WTC11 (cell line): ENCODE measurements around the gene SAP25. TPM values are rescaled to one million over a fixed set of nuclear protein-coding genes. Genes with fewer than 3 reads are reported as not detected.

Source experiments
- ATAC-seq: fragments of 200-7000 bp; cut with Tn5 transposase; 2 replicates; pipeline ENCODE4 v1.10.0; 2021; ENCODE audit warnings: mild to moderate bottlenecking, moderate library complexity
- CTCF ChIA-PET: fragments of 300-600 bp; sonication (Branson Sonifier 250); formaldehyde crosslinking; loops from one replicate; lab custom pipeline; 2021; ENCODE audit warnings: antibody characterized with exemption; lab: Charles Lee
- POLR2A ChIA-PET: fragments of 350-600 bp; sonication (Branson Sonifier 250); formaldehyde crosslinking; loops from one replicate; lab custom pipeline; 2021; ENCODE audit warnings: antibody characterized with exemption; lab: Charles Lee
- DNase-seq: peaks from one replicate; pipeline ENCODE4 v3.0.0; 2021; ENCODE audit warnings: low spot score
- H3K27ac Mint-ChIP-seq: 2 replicates; pipeline ENCODE4 v1.8.0; 2021; ENCODE audit warnings: mixed read lengths
- H3K27me3 Mint-ChIP-seq: 2 replicates; pipeline ENCODE4 v1.8.0; 2021; ENCODE audit warnings: low read depth, mild to moderate bottlenecking, moderate library complexity, mixed read lengths
- H3K36me3 Mint-ChIP-seq: 2 replicates; pipeline ENCODE4 v1.8.0; 2021; ENCODE audit warnings: mixed read lengths
- H3K4me1 Mint-ChIP-seq: 2 replicates; pipeline ENCODE4 v1.8.0; 2022; ENCODE audit warnings: mixed read lengths
- H3K4me3 Mint-ChIP-seq: 2 replicates; pipeline ENCODE4 v1.8.0; 2021; ENCODE audit warnings: mild to moderate bottlenecking, moderate library complexity, mixed read lengths
- H3K9me3 Mint-ChIP-seq: 2 replicates; pipeline ENCODE4 v1.8.0; 2021; ENCODE audit warnings: mixed read lengths
- ARID4B ChIP-seq: sonication (generic); formaldehyde crosslinking; IDR thresholded peaks from 2 replicates; pipeline ENCODE4 v1.8.0; 2023; ENCODE audit warnings: missing genetic modification reagents, mild to moderate bottlenecking, borderline replicate concordance
- ATF1 ChIP-seq: sonication (generic); formaldehyde crosslinking; IDR thresholded peaks from 2 replicates; pipeline ENCODE4 v1.8.1; 2023; ENCODE audit warnings: mild to moderate bottlenecking, moderate library complexity, missing genetic modification reagents
- CDX4 ChIP-seq: fragments of 250-450 bp; sonication (Bioruptor Pico); IDR thresholded peaks from 2 replicates; pipeline ENCODE4 v1.9.0; 2021; ENCODE audit warnings: moderate library complexity, mild to moderate bottlenecking, inconsistent platforms, borderline replicate concordance
- E2F1 ChIP-seq: sonication (generic); formaldehyde crosslinking; IDR thresholded peaks from 2 replicates; pipeline ENCODE4 v1.8.0; 2022; ENCODE audit warnings: mild to moderate bottlenecking, missing genetic modification reagents
- E2F4 ChIP-seq: sonication (generic); formaldehyde crosslinking; IDR thresholded peaks from 2 replicates; pipeline ENCODE4 v1.8.1; 2022; ENCODE audit warnings: low read depth, mild to moderate bottlenecking, moderate library complexity, missing genetic modification reagents, borderline replicate concordance
- E2F5 ChIP-seq: sonication (generic); formaldehyde crosslinking; IDR thresholded peaks from 2 replicates; pipeline ENCODE4 v1.8.1; 2022; ENCODE audit warnings: mild to moderate bottlenecking, moderate library complexity, missing genetic modification reagents
- ETV6 ChIP-seq: sonication (generic); formaldehyde crosslinking; IDR thresholded peaks from 2 replicates; pipeline ENCODE4 v1.8.1; 2022; ENCODE audit warnings: mild to moderate bottlenecking, missing genetic modification reagents
- FOXP4 ChIP-seq: sonication (generic); formaldehyde crosslinking; IDR thresholded peaks from 2 replicates; pipeline ENCODE4 v1.8.0; 2022; ENCODE audit warnings: mild to moderate bottlenecking, missing genetic modification reagents
- GTF2I ChIP-seq: fragments of 250-450 bp; sonication (Bioruptor Pico); conservative IDR thresholded peaks from 2 replicates; pipeline ENCODE4 v1.4.0; 2021; ENCODE audit warnings: mild to moderate bottlenecking
- HMGA2 ChIP-seq: fragments of 250-450 bp; sonication (Bioruptor Pico); IDR thresholded peaks from 2 replicates; pipeline ENCODE4 v1.4.0; 2021; ENCODE audit warnings: mild to moderate bottlenecking, moderate library complexity
- KAT7 ChIP-seq: sonication (generic); formaldehyde crosslinking; IDR thresholded peaks from 2 replicates; pipeline ENCODE4 v1.8.1; 2023; ENCODE audit warnings: missing genetic modification reagents, mild to moderate bottlenecking, borderline replicate concordance
- MXD4 ChIP-seq: fragments of 250-450 bp; sonication (Bioruptor Pico); IDR thresholded peaks from 2 replicates; pipeline ENCODE4 v1.8.0; 2021; ENCODE audit warnings: mild to moderate bottlenecking, moderate library complexity, borderline replicate concordance
- NFATC4 ChIP-seq: fragments of 250-450 bp; sonication (Bioruptor Pico); IDR thresholded peaks from 2 replicates; pipeline ENCODE4 v1.9.0; 2021; ENCODE audit warnings: mild to moderate bottlenecking
- NR2C2 ChIP-seq: sonication (generic); formaldehyde crosslinking; IDR thresholded peaks from 2 replicates; pipeline ENCODE4 v1.8.0; 2022; ENCODE audit warnings: mild to moderate bottlenecking, missing genetic modification reagents
- OVOL2 ChIP-seq: fragments of 250-450 bp; sonication (Bioruptor Pico); IDR thresholded peaks from 2 replicates; pipeline ENCODE4 v1.9.0; 2021; ENCODE audit warnings: mild to moderate bottlenecking, borderline replicate concordance
- SMAD4 ChIP-seq: sonication (generic); formaldehyde crosslinking; IDR thresholded peaks from 2 replicates; pipeline ENCODE4 v1.8.0; 2022; ENCODE audit warnings: mild to moderate bottlenecking, missing genetic modification reagents
- USF1 ChIP-seq: sonication (generic); formaldehyde crosslinking; IDR thresholded peaks from 2 replicates; pipeline ENCODE4 v1.8.0; 2022; ENCODE audit warnings: mild to moderate bottlenecking, missing genetic modification reagents
- ZMAT4 ChIP-seq: fragments of 250-450 bp; sonication (Bioruptor Pico); IDR thresholded peaks from 2 replicates; pipeline ENCODE4 v1.9.0; 2021; ENCODE audit warnings: mild to moderate bottlenecking
- ZNF232 ChIP-seq: sonication (generic); formaldehyde crosslinking; IDR thresholded peaks from 2 replicates; pipeline ENCODE4 v1.8.0; 2022; ENCODE audit warnings: mild to moderate bottlenecking, missing genetic modification reagents
- ZNF263 ChIP-seq: sonication (generic); formaldehyde crosslinking; IDR thresholded peaks from 2 replicates; pipeline ENCODE4 v1.8.1; 2022; ENCODE audit warnings: low read depth, mild to moderate bottlenecking, moderate library complexity, missing genetic modification reagents
- total RNA-seq: library from RNA; stranded (reverse); gene quantifications from 3 replicates; pipeline ENCODE4 v1.2.3, GENCODE V29; 2021

Gene SAP25
- total RNA-seq, 1 experiment from 2014 or later, result 9.3 TPM

- ChIA-PET POLR2A (interaction anchor here (0.6 to 1.8 kb wide), 4 partner anchors 12 to 94 kb away, joined by 3 to 5 read pairs (median 4); partner anchors contain the start of genes MOSPD3 and PCOLCE), CTCF (interaction anchor here (0.6 to 2.5 kb wide), 11 partner anchors 12 to 125 kb away, joined by 3 to 10 read pairs (median 7); partner anchors contain the start of genes MOSPD3, PCOLCE and POP7)
- H3K4me1 Mint-ChIP-seq, result peaks cover 23% of the 10 kb centered on the region
- no peaks in the 10 kb centered on the region for H3K9me3 Mint-ChIP-seq
- H3K27me3 Mint-ChIP-seq, result peaks cover 60% of the 10 kb centered on the region
- no peak for ATAC-seq
- peak overlapping the region; percentile 59 for H3K4me3 Mint-ChIP-seq
- H3K36me3 Mint-ChIP-seq, result no peaks in the 10 kb centered on the region
- no peak overlapping the region; the same call in 1 of the 2 replicates for H3K27ac Mint-ChIP-seq
- no peak for DNase-seq
- TF ChIP-seq SMAD4 (CRISPR knock-in tag) (no peak), ARID4B (CRISPR knock-in tag) (no peak), NFATC4 (CRISPR knock-in tag) (no peak), E2F4 (no peak), MXD4 (CRISPR knock-in tag) (no peak), USF1 (no peak), FOXP4 (CRISPR knock-in tag) (no peak), ATF1 (no peak), HMGA2 (CRISPR knock-in tag) (no peak), ETV6 (CRISPR knock-in tag) (no peak), CDX4 (CRISPR knock-in tag) (no peak), KAT7 (no peak), GTF2I (CRISPR knock-in tag) (no peak), ZMAT4 (CRISPR knock-in tag) (no peak), ZNF232 (CRISPR knock-in tag) (no peak), E2F5 (CRISPR knock-in tag) (no peak), E2F1 (CRISPR knock-in tag) (no peak), NR2C2 (CRISPR knock-in tag) (no peak), OVOL2 (CRISPR knock-in tag) (no peak), ZNF263 (CRISPR knock-in tag) (no peak)
These were observed 16.5 kb upstream of the SAP25 start for GRCh38 chr7:100590077-100590737.
